GM19099 (cell line): Measurements from ENCODE around the gene RPH3AL.

ENCODE experiments used
- POLR2A ChIP-seq: IDR thresholded peaks from 3 replicates; pipeline ENCODE4 v1.6.1; 2011; ENCODE audit warnings: low read depth; ENCODE audit not compliant: insufficient read length; ENCODE audit errors: extremely low read depth

RPH3AL gene

GRCh38 chr17:197352-197751 lies 155.3 kb downstream of the RPH3AL start:
- no peak for TF ChIP-seq POLR2A

- no peak for TF ChIP-seq POLR2A
These were observed 157.6 kb downstream of the RPH3AL start for GRCh38 chr17:194828-195602.

DNA sequence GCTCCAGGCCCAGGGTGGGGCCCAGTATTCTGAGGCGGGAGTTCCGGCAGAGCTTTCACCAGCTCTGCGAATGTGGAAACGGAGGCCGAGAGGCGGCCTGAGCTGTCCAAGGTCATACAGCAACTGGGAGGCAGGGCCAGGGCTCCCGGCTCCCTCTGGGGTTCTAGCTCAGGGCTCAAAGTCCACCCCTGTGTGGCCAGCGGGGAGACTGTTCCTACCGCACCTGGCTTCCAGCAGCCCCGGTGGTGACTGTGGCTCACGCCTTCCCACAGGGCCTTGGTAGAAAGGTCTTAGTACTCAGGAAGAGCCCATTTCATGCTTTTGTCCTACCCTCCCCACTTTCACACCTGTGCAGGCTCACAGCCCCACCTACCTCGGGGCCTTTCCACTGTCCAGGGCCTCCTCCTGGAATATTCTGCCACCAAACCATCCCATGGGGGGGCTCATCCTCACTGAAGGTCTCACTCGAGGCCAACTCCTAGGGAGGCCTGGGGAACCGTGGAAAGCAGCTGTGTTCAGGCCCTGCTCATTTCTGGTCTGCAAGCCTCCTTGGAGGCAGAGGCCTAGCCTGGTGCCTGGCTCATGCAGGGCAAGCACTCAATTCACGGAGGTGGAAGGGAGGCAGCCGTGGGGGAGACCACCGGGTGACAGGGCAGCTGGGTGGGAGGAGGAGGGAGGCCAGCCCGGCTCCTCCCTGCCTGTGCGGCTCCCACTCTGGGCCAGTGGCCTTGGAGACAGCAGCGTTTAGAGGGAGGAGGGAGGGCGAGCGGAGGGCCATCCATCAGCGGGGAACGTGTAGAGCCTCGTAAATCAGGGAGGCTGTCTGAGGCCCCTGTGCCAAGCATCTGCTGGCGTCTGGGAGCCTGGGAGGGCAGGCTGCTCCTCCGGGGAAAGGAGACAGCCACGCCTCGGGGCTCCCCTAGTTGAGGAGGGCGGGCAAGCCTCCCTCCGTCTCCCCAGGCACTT lies 158.5 kb downstream of the RPH3AL start:
- TF ChIP-seq POLR2A = no peak

GRCh38 chr17:193426-193810 lies 159.2 kb downstream of the RPH3AL start:
- TF ChIP-seq POLR2A = no peak

DNA sequence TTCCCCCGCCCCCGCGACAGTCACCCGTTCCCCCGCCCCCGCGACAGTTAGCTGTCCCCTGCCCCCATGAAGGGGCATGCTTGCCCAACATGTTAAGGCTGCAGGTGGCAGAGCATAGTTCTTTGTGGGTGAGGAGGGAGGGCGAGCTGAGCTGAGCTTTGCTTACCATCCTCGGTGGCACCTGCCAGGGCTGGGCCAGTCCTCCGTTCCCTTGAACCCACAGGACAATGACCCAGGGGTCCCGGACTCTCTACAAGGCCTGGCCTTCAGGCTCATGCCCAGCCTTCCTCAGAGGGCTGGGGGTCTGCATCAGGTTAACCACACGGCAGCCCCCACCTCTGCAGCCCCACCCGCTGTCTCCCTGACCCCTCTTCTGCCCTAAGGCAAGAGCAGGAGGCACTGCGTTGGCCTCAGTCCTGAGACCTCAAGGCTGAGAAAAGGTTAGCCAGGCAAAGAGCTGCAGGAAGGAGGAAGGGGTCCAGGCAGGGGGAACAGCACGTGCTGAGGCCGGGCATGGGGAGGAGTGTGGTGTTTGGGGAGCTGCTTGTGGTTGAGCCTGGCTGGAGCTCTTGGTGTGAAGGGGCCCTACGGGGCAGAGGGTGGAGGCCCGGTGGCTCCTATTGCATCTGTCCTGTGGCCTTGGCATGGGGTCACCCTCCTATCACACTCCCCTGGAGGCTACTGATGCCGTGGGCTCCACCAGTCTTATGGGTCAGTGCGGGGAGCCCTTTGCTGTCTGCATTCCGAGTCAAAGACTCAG lies 159.8 kb downstream of the RPH3AL start:
- TF ChIP-seq POLR2A = no peak

DNA sequence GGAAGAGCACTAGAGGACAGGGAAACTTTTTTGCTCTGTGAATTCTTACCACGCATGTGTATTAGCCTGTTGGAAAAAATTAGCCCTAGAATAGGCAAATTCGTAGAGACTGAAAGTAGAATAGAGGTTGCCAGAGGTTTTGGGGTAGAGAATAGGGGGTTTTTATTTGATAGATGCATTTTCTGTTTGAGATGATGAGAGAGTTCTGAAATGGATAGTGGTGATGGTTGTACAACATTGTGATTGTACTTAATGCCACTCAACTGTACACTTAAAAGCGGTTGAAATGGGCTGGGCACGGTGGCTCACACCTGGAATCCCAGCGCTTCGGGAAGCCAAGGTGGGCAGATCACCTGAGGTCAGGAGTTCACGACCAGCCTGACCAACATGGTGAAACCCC lies 163.2 kb downstream of the RPH3AL start:
- no peak for TF ChIP-seq POLR2A

DNA sequence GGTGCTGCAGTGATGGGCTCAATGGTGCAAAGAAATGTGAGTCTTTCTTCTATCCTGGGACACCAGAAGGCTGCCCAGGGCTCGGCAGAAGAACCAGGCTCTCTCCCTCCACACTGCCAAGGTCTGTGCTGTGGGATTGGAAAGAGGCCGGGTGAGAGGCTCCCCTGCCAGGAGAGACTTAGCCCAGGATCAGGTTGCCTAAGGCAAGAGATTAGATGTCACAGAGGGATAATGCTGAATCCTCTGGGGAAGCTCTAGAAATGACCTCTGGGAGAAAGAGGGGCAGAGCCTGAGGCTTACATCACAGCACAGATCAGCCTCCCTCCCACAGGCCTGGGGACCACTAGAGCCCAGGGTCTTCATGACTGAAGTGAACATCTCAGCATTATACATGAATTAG lies 165.5 kb downstream of the RPH3AL start:
- no peak for TF ChIP-seq POLR2A

GRCh38 chr17:185445-186138 lies 167.0 kb downstream of the RPH3AL start:
- TF ChIP-seq POLR2A = no peak

GRCh38 chr17:183021-183420 lies 169.6 kb downstream of the RPH3AL start:
- no peak for TF ChIP-seq POLR2A

DNA sequence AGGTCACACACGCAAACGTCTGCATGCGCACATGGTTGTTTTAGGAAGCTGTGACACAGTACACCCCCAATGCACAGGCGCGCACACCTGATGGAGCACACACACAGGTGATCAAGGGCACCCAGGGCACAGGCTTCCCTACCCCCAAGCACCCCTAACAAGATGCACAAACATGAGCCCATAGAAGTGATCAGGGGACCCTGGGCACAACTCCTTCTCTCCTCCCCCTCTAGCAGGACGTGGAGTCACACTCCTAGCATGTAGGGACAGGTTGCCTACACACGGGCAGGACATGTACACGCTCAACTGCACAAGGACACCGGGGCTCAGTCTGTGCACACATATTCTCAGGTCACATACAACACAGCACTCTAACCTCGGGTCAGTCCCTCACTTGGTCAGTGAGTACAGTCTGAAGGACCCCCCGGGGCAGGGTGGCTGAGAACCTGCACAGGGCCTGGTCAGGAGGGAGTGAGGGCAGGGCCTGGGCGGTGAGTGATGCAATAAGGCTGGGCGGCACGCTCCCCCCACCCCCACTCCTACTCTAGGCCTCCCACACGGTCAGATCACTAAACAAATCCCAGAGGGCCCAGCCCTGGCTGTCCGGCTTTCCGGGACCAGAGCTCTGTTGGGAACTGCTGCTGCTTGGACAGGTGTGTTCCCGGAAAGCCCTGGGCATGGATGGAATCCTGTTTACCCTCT lies 170.4 kb downstream of the RPH3AL start:
- TF ChIP-seq POLR2A = no peak

DNA sequence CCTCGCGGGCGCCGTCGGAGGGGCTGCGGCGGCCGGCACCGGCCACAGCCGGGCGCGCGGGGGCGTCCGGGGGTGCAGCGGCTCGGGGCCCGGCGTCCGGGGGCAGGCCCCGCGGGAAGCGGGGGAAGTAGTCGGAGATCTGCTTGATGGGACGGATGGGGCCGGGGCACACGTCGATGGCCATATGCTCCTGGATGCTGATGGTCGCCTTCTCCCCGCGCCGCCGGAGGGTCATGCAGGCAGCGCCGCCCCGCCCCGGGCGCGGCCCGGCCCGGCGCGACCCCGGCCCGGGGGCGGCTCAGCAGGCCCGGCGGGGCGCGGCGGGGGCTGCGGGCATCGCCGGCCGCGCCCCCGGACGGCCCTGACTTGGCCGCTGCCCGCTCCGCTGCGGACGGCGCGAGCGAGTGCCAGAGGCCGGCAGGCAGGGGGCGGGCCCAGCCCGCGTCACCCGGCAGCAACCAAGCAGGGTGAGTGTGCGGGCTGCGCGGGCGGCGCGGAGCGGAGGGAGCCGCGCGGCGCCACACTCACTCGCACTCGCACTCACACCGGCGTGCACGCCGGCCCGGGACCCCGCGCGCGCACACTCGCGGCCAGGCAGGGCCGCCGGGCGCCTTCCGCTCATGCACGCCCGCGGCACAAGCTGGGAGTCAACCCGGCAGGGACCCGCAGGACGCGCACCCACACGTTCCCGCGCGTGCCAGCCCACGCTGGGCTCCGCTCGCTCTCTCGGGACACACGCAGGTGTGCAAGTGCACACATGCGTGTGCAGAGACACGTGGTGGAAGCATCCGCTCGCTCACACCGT lies 171.2 kb downstream of the RPH3AL start, which contains the start of gene DOC2B:
TSS of gene DOC2B (minus strand) at position 406 of the 805 bp plus-strand sequence. CDS start at position 235, 171 bp downstream.
- TF ChIP-seq POLR2A = no peak

- TF ChIP-seq POLR2A = no peak
These were observed 172.0 kb downstream of the RPH3AL start for GRCh38 chr17:180381-181244.

DNA sequence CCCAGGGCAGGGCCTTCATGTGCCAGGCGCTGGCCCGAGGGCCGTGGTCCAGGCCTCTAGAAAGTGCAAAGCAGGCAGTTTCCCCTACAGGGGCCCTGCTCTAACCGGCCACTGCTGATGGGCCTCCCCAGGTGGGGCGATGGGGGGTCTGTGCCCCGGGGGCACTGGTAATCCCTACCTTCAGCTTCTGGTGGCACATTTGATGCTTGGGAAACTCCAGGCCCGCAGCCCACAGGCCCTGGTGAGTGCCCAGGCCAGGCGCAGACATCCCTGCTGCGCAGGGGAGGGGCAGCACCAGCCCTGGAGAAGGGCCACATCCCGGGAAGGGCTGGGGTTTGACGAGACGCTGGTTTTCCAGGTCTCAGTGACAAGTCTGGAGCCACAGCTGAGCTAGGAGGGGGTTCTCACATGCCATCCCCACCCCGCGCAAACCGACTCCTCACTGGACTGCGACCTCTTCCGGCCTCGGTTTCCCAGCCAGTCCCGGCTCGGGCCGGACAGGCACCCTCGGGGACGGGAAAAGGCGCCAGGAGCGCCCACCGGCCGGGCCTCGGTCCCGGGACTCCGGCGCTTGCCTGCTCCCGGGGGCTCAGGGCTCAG lies 172.7 kb downstream of the RPH3AL start:
- no peak for TF ChIP-seq POLR2A
